IPS DF 6.9 (cell line): ENCODE data around the gene NAA35.
"Not testable (repeated sequence)": the region's sequence is repeated elsewhere in the genome, so short reads cannot be mapped to it uniquely, and the experiment has no call there.

Experiments
- DNase-seq: peaks from one replicate; pipeline ENCODE4 v3.0.0-alpha.2; 2013; ENCODE audit warnings: low read depth, low spot score
- H3K27ac ChIP-seq: one replicate; pipeline ENCODE4 v1.5.1; 2013; ENCODE audit warnings: low read length, control low read depth
- H3K27me3 ChIP-seq: 2 replicates; pipeline ENCODE4 v1.6.1; 2013; ENCODE audit warnings: mild to moderate bottlenecking, low read length; ENCODE audit not compliant: control insufficient read depth, insufficient read depth
- H3K36me3 ChIP-seq: 2 replicates; pipeline ENCODE4 v1.6.1; 2013; ENCODE audit warnings: low read length; ENCODE audit not compliant: control insufficient read depth, insufficient read depth
- H3K4me1 ChIP-seq: 2 replicates; pipeline ENCODE4 v1.6.1; 2013; ENCODE audit warnings: low read length; ENCODE audit not compliant: control insufficient read depth, insufficient read depth
- H3K4me3 ChIP-seq: 2 replicates; pipeline ENCODE4 v1.5.1; 2013; ENCODE audit warnings: mild to moderate bottlenecking, low read length
- H3K9me3 ChIP-seq: 2 replicates; pipeline ENCODE4 v1.6.1; 2013; ENCODE audit warnings: low read length, inconsistent platforms; ENCODE audit not compliant: control insufficient read depth, insufficient read depth
- WGBS: extraction: QIAGEN DNeasy Blood & Tissue Kit; methylation state at CpG from one replicate; pipeline ENCODE4 v1.1.7; 2013; ENCODE audit warnings: mixed read lengths, missing lambda C conversion rate; ENCODE audit not compliant: insufficient read length, insufficient coverage; 5-methylcytosine and 5-hydroxymethylcytosine counted together

Gene NAA35

DNA sequence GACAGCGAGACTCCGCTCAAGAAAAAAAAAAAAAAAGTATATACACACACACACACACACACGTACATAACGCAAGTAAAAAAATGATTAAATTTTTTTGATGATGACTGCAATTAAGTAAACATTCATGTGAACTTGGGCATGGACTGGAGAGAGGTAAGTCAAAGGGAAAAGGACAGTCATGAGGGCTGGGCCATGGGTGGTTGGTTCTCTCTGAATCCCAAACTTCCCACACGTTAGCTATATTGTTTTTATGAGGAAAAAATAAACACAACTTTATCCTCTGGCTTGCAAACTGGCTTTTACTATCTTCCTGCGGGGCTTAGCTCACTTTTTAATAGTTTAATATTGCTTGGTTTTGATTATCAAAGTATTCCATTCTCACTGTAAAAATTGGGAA, 104.7 kb downstream of the NAA35 start:
- H3K27me3 ChIP-seq = no peaks in the 10 kb centered on the region

GRCh38 chr9:86046071-86046636, 105.2 kb downstream of the NAA35 start:
- WGBS = no CpG with 5 or more reads among the region's 14 CpGs
- Histone ChIP-seq H3K27ac (no peak overlapping the region), H3K9me3 (no peaks in the 10 kb centered on the region), H3K4me1 (no peaks in the 10 kb centered on the region), H3K4me3 (no peak overlapping the region), H3K36me3 (no peaks in the 10 kb centered on the region), H3K27me3 (no peaks in the 10 kb centered on the region)
- DNase-seq = no peak

More for the DNA sequence above, 104.7 kb downstream of the NAA35 start:
- Histone ChIP-seq H3K27ac (no peak overlapping the region), H3K36me3 (no peaks in the 10 kb centered on the region), H3K4me3 (no peak overlapping the region), H3K4me1 (no peaks in the 10 kb centered on the region), H3K9me3 (no peaks in the 10 kb centered on the region)
- WGBS = no CpG with 5 or more reads among the region's 6 CpGs
- no peak for DNase-seq

DNA sequence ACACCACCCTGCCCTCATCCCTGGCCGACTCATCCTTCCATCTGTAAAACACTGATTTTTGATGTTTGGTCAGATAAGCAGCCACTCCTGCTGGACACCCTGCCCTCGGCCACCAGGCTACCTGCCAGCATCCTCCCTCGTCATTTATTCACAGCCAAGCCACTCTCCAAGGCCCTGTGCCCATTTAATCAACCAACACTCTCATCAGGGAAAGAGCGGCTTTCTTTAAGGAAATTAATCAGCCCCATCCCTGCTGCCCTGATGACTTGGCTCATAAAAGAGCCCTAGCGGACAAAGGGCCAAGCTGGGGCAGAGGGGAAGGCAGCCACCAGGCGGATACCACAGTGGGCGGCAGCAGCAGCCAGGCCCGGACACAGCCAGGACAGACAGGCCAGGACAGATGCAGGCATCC, 106.0 kb downstream of the NAA35 start:
- no peaks in the 10 kb centered on the region for H3K9me3 ChIP-seq
- H3K27me3 ChIP-seq = no peaks in the 10 kb centered on the region
- H3K4me1 ChIP-seq = no peaks in the 10 kb centered on the region
- no peak overlapping the region for H3K4me3 ChIP-seq
- H3K27ac ChIP-seq = no peak overlapping the region
- no peaks in the 10 kb centered on the region for H3K36me3 ChIP-seq
- no peak for DNase-seq
- WGBS = no CpG with 5 or more reads among the region's 8 CpGs

GRCh38 chr9:86047361-86047760, 106.4 kb downstream of the NAA35 start:
- no peak overlapping the region for H3K4me3 ChIP-seq
- H3K27ac ChIP-seq = no peak overlapping the region
- no peak for DNase-seq
- H3K27me3 ChIP-seq = no peaks in the 10 kb centered on the region
- H3K4me1 ChIP-seq = no peaks in the 10 kb centered on the region
- WGBS = no CpG with 5 or more reads among the region's 13 CpGs
- H3K36me3 ChIP-seq = no peaks in the 10 kb centered on the region
- no peaks in the 10 kb centered on the region for H3K9me3 ChIP-seq

- H3K36me3 ChIP-seq, H3K27me3 ChIP-seq, H3K4me3 ChIP-seq, H3K9me3 ChIP-seq, H3K4me1 ChIP-seq, DNase-seq, H3K27ac ChIP-seq: not testable (repeated sequence)
- WGBS = no CpG with 5 or more reads among the region's 7 CpGs
These were observed 107.2 kb downstream of the NAA35 start for GRCh38 chr9:86048018-86048742.

DNA sequence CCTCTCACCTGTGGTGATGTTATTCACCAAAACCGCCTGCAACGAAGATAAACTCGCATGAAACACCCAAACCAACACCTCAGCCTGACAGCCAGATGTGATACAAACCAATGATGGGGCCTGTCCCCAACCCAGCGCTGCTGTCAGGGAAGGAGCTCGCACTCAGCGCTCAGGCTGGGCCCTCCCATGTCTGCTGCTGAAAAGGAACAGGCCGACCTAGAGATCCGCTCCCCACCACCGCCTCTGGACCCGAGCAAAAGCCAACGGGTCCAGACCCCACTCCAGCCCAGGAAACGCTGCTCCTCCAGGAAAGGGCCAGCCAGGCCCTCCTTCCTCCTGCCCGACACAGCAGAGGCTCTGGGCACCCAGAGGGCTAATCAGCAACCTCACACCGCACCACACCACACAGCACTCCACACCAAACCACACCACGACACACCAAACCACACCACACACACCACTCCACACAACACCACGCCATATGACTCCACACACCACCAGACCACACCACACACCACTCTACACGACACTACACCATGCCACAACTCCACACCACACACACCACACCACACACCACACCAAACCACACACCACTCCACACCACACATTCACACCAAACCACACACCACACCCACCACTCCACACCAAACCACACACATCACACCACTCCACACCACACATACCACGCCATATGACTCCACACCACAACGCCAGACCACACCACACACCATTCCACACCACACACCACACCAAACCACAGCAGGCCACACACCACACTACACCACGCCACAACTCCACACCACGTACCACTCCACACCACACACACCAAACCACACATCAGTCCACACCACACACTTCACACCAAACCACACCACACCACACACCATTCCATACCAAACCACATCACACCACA, 111.9 kb downstream of the NAA35 start:
- 98% methylated on average over 8 of the region's 21 CpGs for WGBS
- Histone ChIP-seq H3K4me3 (no peak overlapping the region), H3K36me3 (no peaks in the 10 kb centered on the region)

DNA sequence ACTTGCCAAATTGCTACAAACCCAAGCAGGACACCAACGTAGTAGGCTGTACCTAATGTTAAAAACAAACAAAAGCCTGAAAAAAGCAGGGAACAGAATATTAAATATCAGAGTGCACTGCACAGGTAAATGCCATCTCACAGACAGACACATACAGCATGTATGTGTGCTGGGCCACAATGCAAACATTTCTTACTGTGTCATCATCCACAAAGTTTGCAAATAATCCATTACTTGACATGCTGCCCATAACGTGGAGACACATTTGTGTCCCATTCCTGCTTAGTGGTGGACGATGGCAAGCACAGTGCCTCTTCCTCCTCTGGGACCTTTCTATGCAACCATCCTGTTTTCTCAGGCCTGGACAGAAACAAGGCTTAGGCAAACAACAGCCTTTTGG, 113.7 kb downstream of the NAA35 start:
- DNase-seq = no peak
- WGBS = no CpG with 5 or more reads among the region's 3 CpGs
- Histone ChIP-seq H3K9me3 (no peaks in the 10 kb centered on the region), H3K36me3 (no peaks in the 10 kb centered on the region), H3K4me1 (no peaks in the 10 kb centered on the region), H3K4me3 (no peak overlapping the region), H3K27ac (no peak overlapping the region), H3K27me3 (no peaks in the 10 kb centered on the region)

More for the DNA sequence above, 111.9 kb downstream of the NAA35 start:
- no peaks in the 10 kb centered on the region for H3K9me3 ChIP-seq
- H3K27ac ChIP-seq = no peak overlapping the region
- DNase-seq = no peak
- no peaks in the 10 kb centered on the region for H3K4me1 ChIP-seq
- H3K27me3 ChIP-seq = no peaks in the 10 kb centered on the region

GRCh38 chr9:86057491-86057890, 116.5 kb downstream of the NAA35 start:
- Histone ChIP-seq H3K36me3 (no peaks in the 10 kb centered on the region), H3K9me3 (no peaks in the 10 kb centered on the region), H3K27ac (no peak overlapping the region), H3K4me1 (no peaks in the 10 kb centered on the region), H3K4me3 (no peak overlapping the region), H3K27me3 (no peaks in the 10 kb centered on the region)
- no CpG with 5 or more reads among the region's 13 CpGs for WGBS
- DNase-seq = no peak

DNA sequence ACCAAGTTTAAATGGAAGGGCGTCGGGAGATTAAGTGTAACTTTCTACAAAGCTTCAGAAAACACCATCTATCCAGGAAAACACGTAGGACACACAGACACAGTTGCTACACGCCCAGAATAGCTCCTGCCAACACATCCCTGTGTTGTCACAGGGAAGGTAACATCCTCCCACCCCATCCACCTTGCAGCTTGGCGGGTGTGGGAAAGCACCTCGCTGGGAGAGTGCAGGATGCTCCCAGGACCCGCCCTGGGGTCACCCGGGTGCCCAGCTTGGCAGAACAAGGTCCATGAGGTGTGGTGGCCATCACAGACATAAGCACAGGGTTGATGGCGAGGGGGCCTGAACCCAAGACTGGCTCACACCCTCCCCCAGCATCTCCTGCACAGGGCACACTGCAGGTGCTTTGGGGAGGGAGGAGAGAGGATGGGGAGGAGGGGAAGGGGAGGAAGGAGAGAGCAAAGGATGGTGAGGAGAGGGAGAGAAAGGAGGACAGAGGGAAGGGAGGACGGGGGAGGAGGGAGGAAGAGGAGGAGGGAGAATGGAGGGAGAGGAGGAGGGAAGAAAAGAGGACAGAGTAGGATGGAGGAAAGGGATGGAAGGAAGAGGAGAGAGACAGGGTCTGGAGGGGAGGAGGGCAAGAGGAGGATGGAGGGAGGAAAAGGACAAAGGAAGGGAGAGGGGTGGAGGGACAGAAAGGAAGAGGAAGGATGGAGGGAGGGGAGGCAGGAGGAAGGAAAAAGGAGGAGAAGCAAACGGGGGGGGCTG, 121.2 kb downstream of the NAA35 start:
- no peak overlapping the region for H3K4me3 ChIP-seq
- no peak for DNase-seq
- no peak overlapping the region for H3K27ac ChIP-seq
- no peaks in the 10 kb centered on the region for H3K9me3 ChIP-seq
- WGBS = no CpG with 5 or more reads among the region's 11 CpGs
- no peaks in the 10 kb centered on the region for H3K36me3 ChIP-seq
- H3K4me1 ChIP-seq = 0 out of 2 replicates have a peak, but pooled peaks cover 2% of the 10 kb centered on the region
- H3K27me3 ChIP-seq = no peaks in the 10 kb centered on the region
